Adrenal gland (tissue), 12 donors: ENCODE results near the gene RASL10B. TPM values are rescaled to one million over a fixed set of nuclear protein-coding genes. Genes with fewer than 3 reads are reported as not detected.

ENCODE experiments used
- DNase-seq, 7 donors: peaks; one replicate each; pipeline ENCODE4 v3.0.0-alpha.2; 2019 to 2020
- H3K27ac ChIP-seq, 5 donors: fragments of 200-600 bp; sonication (generic) in 4 of 5; 1 replicate in 3 of 5; 2 replicates in 2 of 5; pipeline versions ENCODE4 v1.5.1 to v1.8.0; 2016 to 2020; ENCODE audit warnings: mild to moderate bottlenecking in 1 of 5
- H3K27me3 ChIP-seq: fragments of 200-600 bp; 2 replicates; pipeline ENCODE4 v1.8.0; 2021
- H3K36me3 ChIP-seq, 2 donors: fragments of 200-600 bp; replicated peaks in 1 of 2; 1 replicate in 1 of 2; 2 replicates in 1 of 2; pipeline versions ENCODE4 v1.5.1 to v1.8.0; 2018 to 2022
- H3K4me1 ChIP-seq, 2 donors: fragments of 200-600 bp; replicated peaks in 1 of 2; 1 replicate in 1 of 2; 2 replicates in 1 of 2; pipeline versions ENCODE4 v1.5.1 to v1.8.0; 2018 to 2021
- H3K4me3 ChIP-seq, 4 donors: fragments of 200-600 bp; sonication (generic) in 3 of 4; one replicate each; pipeline ENCODE4 v1.5.1; 2016 to 2018
- H3K9me3 ChIP-seq, 3 donors: fragments of 200-600 bp; sonication (generic) in 1 of 3; replicated peaks in 1 of 3; 1 replicate in 2 of 3; 2 replicates in 1 of 3; pipeline versions ENCODE4 v1.5.1 to v1.8.0; 2016 to 2021
- POLR2A ChIP-seq, 2 donors: fragments of 450-650 bp; IDR thresholded peaks; one replicate each; pipeline ENCODE4 v1.6.1; 2017; ENCODE audit warnings: antibody characterized with exemption in 2 of 2, mild to moderate bottlenecking in 2 of 2, moderate library complexity in 1 of 2
- WGBS, 4 donors: extraction: QIAGEN DNeasy Blood & Tissue Kit in 2 of 4; methylation state at CpG; one replicate each; pipeline versions ENCODE4 v1.1.5 to v1.1.7; 2013 to 2017; 5-methylcytosine and 5-hydroxymethylcytosine counted together
- intact Hi-C, 2 donors: fragments of 100-400 bp; cut with DNase I; formaldehyde crosslinking; loops; one replicate each; pipeline versions ENCODE4 v1.14.1 to v1.15.0; 2022 to 2023
- polyA plus RNA-seq, 3 donors: library from polyadenylated mRNA; stranded (reverse); fragments of 200-250 nt in 2 of 3; fragments of 350-450 nt in 1 of 3; fragmentation: Illumina TruSeq in 1 of 3; extraction: RNeasy Lipid Tissue Mini Kit (QIAGEN cat#74804) in 1 of 3; gene quantifications; one replicate each; pipeline ENCODE4 v1.2.3, GENCODE V29; 2013 to 2014
- total RNA-seq, 9 donors: library from RNA; depleted of rRNA in 4 of 9; stranded (reverse); fragments of >200 nt in 4 of 9; fragments of 120-200 nt in 1 of 9; fragmentation: NEBNext Ultra II Directional in 1 of 9; extraction: Animal tissue kit (Norgen Biotek cat#: 25700) in 1 of 9; gene quantifications; one replicate each; pipeline versions ENCODE4 v1.1.0 to v1.2.4, GENCODE V29; 2013 to 2023
- TF ChIP-seq, protein P1 (sequence below), 6 experiments: fragments of 450-650 bp in 4 of 6; fragments of 200-600 bp in 2 of 6; sonication (generic) in 1 of 6; IDR thresholded peaks; 1 replicate in 5 of 6; 2 replicates in 1 of 6; pipeline versions ENCODE4 v1.5.1 to v1.8.0; 2016 to 2021; ENCODE audit warnings: antibody characterized with exemption in 6 of 6, mild to moderate bottlenecking in 2 of 6, moderate library complexity in 1 of 6
- donor health status: healthy with polysubstance abuse.
- donor health status: Bipolar disorder and iron deficiency.
- donor health status: DM: yes; HTN: yes; CAD: no.
- donor health status: DM: no; HTN: no; CAD: no.
- donor health status: DM: no; HTN: no; CAD: no.
- donor health status: DM: yes; HTN: yes; CAD: no.

Gene RASL10B
- total and polyA plus RNA-seq, 12 donors: 1.1 to 8.1 (median 2.1) TPM

DNA sequence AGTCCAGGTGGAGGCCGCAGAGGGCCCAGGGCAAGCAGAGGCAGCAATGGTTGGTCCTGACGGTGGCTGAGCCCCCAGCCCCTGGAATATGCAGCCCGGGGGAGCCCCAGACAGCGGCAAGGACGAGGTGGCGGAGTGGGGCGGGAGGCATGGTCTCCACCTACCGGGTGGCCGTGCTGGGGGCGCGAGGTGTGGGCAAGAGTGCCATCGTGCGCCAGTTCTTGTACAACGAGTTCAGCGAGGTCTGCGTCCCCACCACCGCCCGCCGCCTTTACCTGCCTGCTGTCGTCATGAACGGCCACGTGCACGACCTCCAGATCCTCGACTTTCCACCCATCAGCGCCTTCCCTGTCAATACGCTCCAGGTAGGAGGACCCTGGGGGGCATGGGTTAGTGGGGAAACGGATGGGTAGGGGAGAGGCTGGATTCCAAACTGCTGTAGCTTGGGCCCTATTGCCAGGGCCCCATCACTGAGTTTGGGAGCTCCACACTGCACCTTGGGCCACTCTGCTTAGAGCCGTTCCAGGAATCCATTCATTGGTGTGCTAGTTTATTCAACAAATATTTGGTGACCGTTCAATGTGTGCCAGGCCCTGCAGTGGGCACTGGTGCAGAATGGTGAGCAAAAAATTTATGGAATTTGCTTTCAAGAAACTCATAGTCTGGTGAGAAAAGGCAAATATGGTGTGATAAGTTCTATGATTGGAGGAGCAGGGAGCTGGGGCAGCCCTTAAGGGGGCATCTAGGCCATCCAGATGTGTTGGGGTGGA lies 3.8 kb downstream of the RASL10B start:
- Histone ChIP-seq H3K36me3 (no peaks in the 10 kb centered on the region), H3K9me3 (no peaks in the 10 kb centered on the region), H3K27ac (no peak overlapping the region), H3K27me3 (no peaks in the 10 kb centered on the region), H3K4me3 (no peak overlapping the region), H3K4me1 (peaks cover 6 to 8% of the 10 kb centered on the region in 2 donors)
- intact Hi-C loops: no loop called here
- 88 to 93% (median 89%) methylated on average over 26 to 29 of the region's 29 CpGs for WGBS, 4 donors
- no peak for TF ChIP-seq POLR2A (IDR thresholded peaks at IDR 0.05)
- TF ChIP-seq, protein P1, sequence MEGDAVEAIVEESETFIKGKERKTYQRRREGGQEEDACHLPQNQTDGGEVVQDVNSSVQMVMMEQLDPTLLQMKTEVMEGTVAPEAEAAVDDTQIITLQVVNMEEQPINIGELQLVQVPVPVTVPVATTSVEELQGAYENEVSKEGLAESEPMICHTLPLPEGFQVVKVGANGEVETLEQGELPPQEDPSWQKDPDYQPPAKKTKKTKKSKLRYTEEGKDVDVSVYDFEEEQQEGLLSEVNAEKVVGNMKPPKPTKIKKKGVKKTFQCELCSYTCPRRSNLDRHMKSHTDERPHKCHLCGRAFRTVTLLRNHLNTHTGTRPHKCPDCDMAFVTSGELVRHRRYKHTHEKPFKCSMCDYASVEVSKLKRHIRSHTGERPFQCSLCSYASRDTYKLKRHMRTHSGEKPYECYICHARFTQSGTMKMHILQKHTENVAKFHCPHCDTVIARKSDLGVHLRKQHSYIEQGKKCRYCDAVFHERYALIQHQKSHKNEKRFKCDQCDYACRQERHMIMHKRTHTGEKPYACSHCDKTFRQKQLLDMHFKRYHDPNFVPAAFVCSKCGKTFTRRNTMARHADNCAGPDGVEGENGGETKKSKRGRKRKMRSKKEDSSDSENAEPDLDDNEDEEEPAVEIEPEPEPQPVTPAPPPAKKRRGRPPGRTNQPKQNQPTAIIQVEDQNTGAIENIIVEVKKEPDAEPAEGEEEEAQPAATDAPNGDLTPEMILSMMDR (IDR thresholded peaks at IDR 0.05): no peak
- peak in 1 of 7 donors; percentile 44 for DNase-seq

DNA sequence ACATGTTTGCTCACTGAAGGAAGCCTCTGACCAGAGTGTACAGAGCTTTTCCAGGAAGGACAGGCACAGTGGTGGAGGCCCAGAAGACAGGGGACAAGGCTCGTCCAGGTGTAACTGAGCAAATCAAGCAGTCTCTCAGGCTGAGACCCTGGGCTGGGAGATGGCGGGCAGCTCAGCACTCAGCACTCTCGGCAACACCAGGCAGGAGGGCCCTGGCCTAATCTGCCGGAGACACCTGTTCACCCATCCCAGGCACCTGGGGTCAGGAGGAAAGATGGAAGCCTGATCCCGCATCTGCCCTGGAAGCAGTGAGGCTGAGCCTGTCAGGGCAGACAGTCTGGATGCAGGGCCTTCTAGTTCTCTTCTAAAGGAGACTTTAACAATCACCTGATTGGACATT lies 4.8 kb downstream of the RASL10B start:
- Histone ChIP-seq H3K27ac (no peak overlapping the region), H3K27me3 (peaks cover 9% of the 10 kb centered on the region), H3K4me1 (peaks cover 2 to 6% of the 10 kb centered on the region in 2 donors), H3K4me3 (no peak overlapping the region), H3K9me3 (no peaks in the 10 kb centered on the region), H3K36me3 (no peaks in the 10 kb centered on the region)
- WGBS, 4 donors: 89 to 97% (median 94%) methylated on average over 3 to 5 of the region's 5 CpGs
- TF ChIP-seq POLR2A (IDR thresholded peaks at IDR 0.05): no peak
- DNase-seq: no peak
- intact Hi-C loops: no loop called here

DNA sequence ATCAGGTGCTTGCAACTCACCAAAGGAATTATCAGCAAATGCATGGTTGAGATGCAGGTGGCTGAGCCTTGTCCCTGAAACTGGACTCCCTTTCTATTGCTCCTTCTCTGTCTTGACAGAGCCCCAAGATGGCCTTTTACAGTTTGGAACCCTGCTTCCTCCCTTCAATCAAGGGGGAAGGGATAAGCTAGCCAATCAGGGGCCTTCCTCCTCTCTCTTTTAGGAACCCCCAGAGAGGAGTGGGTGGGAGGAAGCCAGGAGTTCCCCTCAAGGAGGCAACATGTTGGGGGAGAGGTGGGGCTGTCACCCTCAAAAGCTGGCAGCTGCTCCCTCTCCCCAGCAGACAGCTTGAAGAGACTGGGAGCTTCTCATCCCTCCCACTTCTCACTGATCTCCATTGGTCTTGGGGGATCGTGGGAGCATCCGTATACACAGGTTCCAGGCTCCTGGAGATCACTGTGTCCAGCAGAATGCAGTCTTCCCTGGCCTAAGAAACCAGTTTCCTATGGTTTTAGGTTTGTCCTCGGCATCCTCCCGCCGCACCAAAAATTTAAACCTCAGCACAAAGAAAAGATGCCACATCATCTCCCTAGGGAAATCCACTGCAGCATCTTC lies 7.2 kb downstream of the RASL10B start:
- H3K4me1 ChIP-seq: peaks cover 0 to 8% of the 10 kb centered on the region in 2 donors
- no peak overlapping the region for H3K27ac ChIP-seq
- no peaks in the 10 kb centered on the region for H3K9me3 ChIP-seq
- no peak for DNase-seq
- H3K27me3 ChIP-seq: peaks cover 21% of the 10 kb centered on the region
- intact Hi-C loops: no loop called here
- TF ChIP-seq, protein P1 (IDR thresholded peaks at IDR 0.05): no peak
- no peak for TF ChIP-seq POLR2A (IDR thresholded peaks at IDR 0.05)
- no peaks in the 10 kb centered on the region for H3K36me3 ChIP-seq
- WGBS, 4 donors: 84 to 93% (median 87%) methylated on average over 5 of the region's 5 CpGs
- no peak overlapping the region for H3K4me3 ChIP-seq

DNA sequence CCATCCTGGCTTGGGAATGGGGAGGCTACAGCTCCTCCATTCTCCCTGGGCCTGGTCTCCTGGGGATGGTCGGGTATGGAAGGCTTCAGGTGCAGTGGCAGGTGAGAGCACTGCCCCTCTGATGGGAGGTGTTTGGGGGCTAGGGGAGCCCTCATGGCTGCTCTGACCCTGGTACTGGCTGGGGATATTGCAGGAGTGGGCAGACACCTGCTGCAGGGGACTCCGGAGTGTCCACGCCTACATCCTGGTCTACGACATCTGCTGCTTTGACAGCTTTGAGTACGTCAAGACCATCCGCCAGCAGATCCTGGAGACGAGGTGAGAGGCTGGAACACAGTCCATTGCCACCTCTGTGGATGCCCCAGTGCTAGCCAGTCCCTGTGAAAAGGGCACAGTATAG lies 8.8 kb downstream of the RASL10B start:
- WGBS, 4 donors: 69 to 92% (median 88%) methylated on average over 2 to 7 of the region's 7 CpGs
- Histone ChIP-seq H3K36me3 (no peaks in the 10 kb centered on the region), H3K9me3 (no peaks in the 10 kb centered on the region), H3K27me3 (peaks cover 21% of the 10 kb centered on the region), H3K4me3 (no peak overlapping the region), H3K4me1 (peaks cover 0 to 8% of the 10 kb centered on the region in 2 donors), H3K27ac (no peak overlapping the region)
- intact Hi-C loops: loop anchor here in 1 of 2 donors (10.0 kb wide), 1 partner anchor 575 kb away; no protein-coding TSS in a partner anchor
- DNase-seq: no peak
- TF ChIP-seq POLR2A (IDR thresholded peaks at IDR 0.05): no peak
